HepG2 (cell line): ENCODE data around the gene TPSD1. TPM values are rescaled to one million over a fixed set of nuclear protein-coding genes. Genes with fewer than 3 reads are reported as not detected.
A peak's percentile ranks its signal among the peaks of the same experiment; 100 is the strongest.

Experiments
- AGO1 ChIP-seq: fragments of 200-400 bp; formaldehyde crosslinking; IDR thresholded peaks from 2 replicates; pipeline ENCODE4 v1.6.1; 2017; ENCODE audit warnings: mild to moderate bottlenecking, low read depth, low read length, moderate library complexity; ENCODE audit not compliant: poor library complexity, severe bottlenecking
- GATAD2A ChIP-seq: IDR thresholded peaks from 2 replicates; pipeline ENCODE4 v1.6.1; 2016
- HIVEP1 ChIP-seq: sonication (generic); formaldehyde crosslinking; IDR thresholded peaks from 2 replicates; pipeline ENCODE4 v1.4.0; 2020; ENCODE audit warnings: mild to moderate bottlenecking, missing genetic modification reagents
- HNRNPK ChIP-seq: fragments of 200-400 bp; formaldehyde crosslinking; IDR thresholded peaks from 2 replicates; pipeline ENCODE4 v1.6.1; 2018; ENCODE audit warnings: low read length, low read depth, moderate library complexity, mild to moderate bottlenecking; ENCODE audit not compliant: poor library complexity, severe bottlenecking
- IRF2 ChIP-seq: IDR thresholded peaks from 2 replicates; pipeline ENCODE4 v1.6.1; 2018; ENCODE audit warnings: missing genetic modification reagents, missing compliant biosample characterization
- MED8 ChIP-seq: sonication (generic); formaldehyde crosslinking; IDR thresholded peaks from 2 replicates; pipeline ENCODE4 v1.8.1; 2023; ENCODE audit warnings: mild to moderate bottlenecking, missing genetic modification reagents; ENCODE audit not compliant: insufficient replicate concordance
- PAXIP1 ChIP-seq: sonication (generic); formaldehyde crosslinking; conservative IDR thresholded peaks from 2 replicates; pipeline ENCODE4 v1.4.0; 2020; ENCODE audit warnings: mild to moderate bottlenecking, missing genetic modification reagents, moderate library complexity
- PHF20 ChIP-seq: sonication (generic); formaldehyde crosslinking; IDR thresholded peaks from 2 replicates; pipeline ENCODE4 v1.5.0; 2020; ENCODE audit warnings: mild to moderate bottlenecking, missing genetic modification reagents
- POLR2G ChIP-seq: fragments of 200-400 bp; formaldehyde crosslinking; IDR thresholded peaks from 2 replicates; pipeline ENCODE4 v1.6.1; 2018; ENCODE audit warnings: mild to moderate bottlenecking, low read depth, low read length, moderate library complexity
- RAD21 ChIP-seq: fragments of 450-650 bp; formaldehyde crosslinking; IDR thresholded peaks from 2 replicates; pipeline ENCODE4 v1.5.0; 2020; ENCODE audit warnings: mild to moderate bottlenecking
- SP4 ChIP-seq: sonication (generic); formaldehyde crosslinking; IDR thresholded peaks from 2 replicates; pipeline ENCODE4 v1.8.1; 2023; ENCODE audit warnings: mild to moderate bottlenecking, missing genetic modification reagents
- TCF12 ChIP-seq, 2 experiments: fragments of 450-650 bp in 1 of 2; sonication (generic) in 1 of 2; formaldehyde crosslinking in 1 of 2; IDR thresholded peaks; 2 replicates each; pipeline versions ENCODE4 v1.6.1 to v1.8.0; 2017 to 2022; ENCODE audit warnings: antibody characterized with exemption in 1 of 2, mild to moderate bottlenecking in 1 of 2, missing genetic modification reagents in 1 of 2, moderate library complexity in 1 of 2
- ZMYM3 ChIP-seq: sonication (generic); formaldehyde crosslinking; IDR thresholded peaks from 2 replicates; pipeline ENCODE4 v1.5.1; 2020; ENCODE audit warnings: mild to moderate bottlenecking, missing genetic modification reagents
- ZNF781 ChIP-seq: sonication (generic); formaldehyde crosslinking; IDR thresholded peaks from 2 replicates; pipeline ENCODE4 v1.5.1; 2020; ENCODE audit warnings: borderline replicate concordance, mild to moderate bottlenecking, missing genetic modification reagents; ENCODE audit errors: not compliant biosample characterization
- ZNF790 ChIP-seq: sonication (generic); formaldehyde crosslinking; IDR thresholded peaks from 2 replicates; pipeline ENCODE4 v1.8.0; 2022; ENCODE audit warnings: missing genetic modification reagents, mild to moderate bottlenecking, borderline replicate concordance
- polyA plus RNA-seq, 8 experiments: library from polyadenylated mRNA; depleted of rRNA in 3 of 8; stranded (reverse) in 7 of 8; unstranded in 1 of 8; fragments of >200 nt; fragmentation: Illumina TruSeq in 4 of 8; extraction: Trizol in 4 of 8; gene quantifications; 2 replicates each; pipeline versions ENCODE4 v1.2.1 to v1.2.3, GENCODE V29; 2011 to 2016; ENCODE audit warnings: low read depth in 4 of 8, missing spikeins in 1 of 8, mixed read lengths in 1 of 8; ENCODE audit not compliant: insufficient read depth in 1 of 8
- total RNA-seq, 5 experiments: library from RNA; depleted of rRNA; stranded (reverse); fragments of >200 nt; fragmentation: Illumina TruSeq; extraction: Trizol; gene quantifications; 2 replicates each; pipeline ENCODE4 v1.2.3, GENCODE V29; 2016; ENCODE audit warnings: low read depth in 1 of 5
- TF ChIP-seq, protein P1 (sequence below), 2 experiments: sonication (generic) in 1 of 2; formaldehyde crosslinking in 1 of 2; IDR thresholded peaks; 2 replicates each; pipeline versions ENCODE4 v1.4.0 to v1.6.1; 2018 to 2020; ENCODE audit warnings: missing genetic modification reagents in 2 of 2, borderline replicate concordance in 1 of 2, low read depth in 1 of 2, mild to moderate bottlenecking in 1 of 2, missing biosample characterization in 1 of 2
- TF ChIP-seq, protein P2 (sequence below): IDR thresholded peaks from 2 replicates; pipeline ENCODE4 v1.6.1; 2016; ENCODE audit warnings: low read depth, control low read depth
- TF ChIP-seq, protein P3 (sequence below): sonication (generic); formaldehyde crosslinking; IDR thresholded peaks from 2 replicates; pipeline ENCODE4 v1.4.0; 2020; ENCODE audit warnings: missing genetic modification reagents

The TPSD1 gene
- total and polyA plus RNA-seq, 2 of the 13 experiments (the other 11 are each of a cell fraction or from before 2014, with no cell fraction given) = not detected

DNA sequence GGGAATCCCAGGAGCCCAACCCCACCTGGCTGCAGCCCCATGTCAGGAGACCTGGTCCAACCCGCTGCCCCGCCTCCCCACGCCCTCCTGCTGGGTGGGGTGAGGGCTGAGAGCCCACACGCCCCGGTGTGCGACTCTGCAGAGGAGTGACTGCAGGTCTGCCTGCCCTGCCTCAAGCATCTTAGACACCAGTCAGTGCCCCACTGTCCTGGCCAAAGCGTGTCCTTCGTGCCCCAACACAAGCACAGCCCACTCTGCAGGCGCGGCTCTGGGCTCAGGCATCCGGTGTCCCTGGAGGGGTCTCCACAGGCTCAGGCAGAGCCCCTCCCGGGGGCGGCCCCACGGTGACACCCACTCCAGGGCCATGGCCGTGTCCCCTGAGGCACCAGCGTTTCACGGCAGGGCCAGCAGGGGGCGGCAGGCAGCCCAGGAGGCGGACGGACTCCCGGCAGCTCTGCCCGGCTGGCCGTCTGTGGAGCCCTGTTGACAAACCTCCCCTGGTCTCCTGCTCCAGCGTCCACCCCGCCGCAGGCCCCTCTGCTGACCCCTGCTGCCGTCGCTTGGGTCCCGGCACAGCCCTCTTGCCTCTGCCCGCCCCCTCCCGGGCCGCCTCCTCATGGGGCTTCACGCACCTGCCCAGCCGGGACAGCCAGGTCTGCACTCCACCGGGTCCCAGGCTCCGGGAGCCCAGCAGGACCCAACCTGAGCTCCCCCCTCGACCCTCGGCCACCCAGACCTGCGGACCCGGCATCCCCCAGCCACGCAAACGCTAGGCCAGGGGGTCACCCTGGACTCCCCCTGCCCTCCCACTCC, 45.0 kb downstream of the TPSD1 start (continued):
- TF ChIP-seq, protein P1, sequence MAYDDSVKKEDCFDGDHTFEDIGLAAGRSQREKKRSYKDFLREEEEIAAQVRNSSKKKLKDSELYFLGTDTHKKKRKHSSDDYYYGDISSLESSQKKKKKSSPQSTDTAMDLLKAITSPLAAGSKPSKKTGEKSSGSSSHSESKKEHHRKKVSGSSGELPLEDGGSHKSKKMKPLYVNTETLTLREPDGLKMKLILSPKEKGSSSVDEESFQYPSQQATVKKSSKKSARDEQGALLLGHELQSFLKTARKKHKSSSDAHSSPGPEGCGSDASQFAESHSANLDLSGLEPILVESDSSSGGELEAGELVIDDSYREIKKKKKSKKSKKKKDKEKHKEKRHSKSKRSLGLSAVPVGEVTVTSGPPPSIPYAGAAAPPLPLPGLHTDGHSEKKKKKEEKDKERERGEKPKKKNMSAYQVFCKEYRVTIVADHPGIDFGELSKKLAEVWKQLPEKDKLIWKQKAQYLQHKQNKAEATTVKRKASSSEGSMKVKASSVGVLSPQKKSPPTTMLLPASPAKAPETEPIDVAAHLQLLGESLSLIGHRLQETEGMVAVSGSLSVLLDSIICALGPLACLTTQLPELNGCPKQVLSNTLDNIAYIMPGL (CRISPR knock-in tag; IDR thresholded peaks at IDR 0.05; ENCODE audit: borderline replicate concordance in 1 of 2, low read depth in 1 of 2) = peak; percentile 67 to 77; a peak in 3 of 4 replicates
- TF ChIP-seq PAXIP1 (CRISPR knock-in tag) = no peak
- no peak for TF ChIP-seq HNRNPK
- peak; percentile 56; the same call in 1 of the 2 replicates for TF ChIP-seq SP4
- no peak for TF ChIP-seq TCF12 (IDR thresholded peaks at IDR 0.05)
- 0 out of 2 replicates have a peak, but pooled peaks have one; percentile 22 for TF ChIP-seq TCF12 (CRISPR knock-in tag; IDR thresholded peaks at IDR 0.05)
- 0 out of 2 replicates have a peak, but pooled peaks have one; percentile 36 for TF ChIP-seq ZNF790 (CRISPR knock-in tag)
- 0 out of 2 replicates have a peak, but pooled peaks have one; percentile 14 for TF ChIP-seq PHF20 (CRISPR knock-in tag)
- TF ChIP-seq GATAD2A (CRISPR knock-in tag) = peak; percentile 40; the same call in 1 of the 2 replicates
- TF ChIP-seq AGO1 = no peak
- TF ChIP-seq, protein P2, sequence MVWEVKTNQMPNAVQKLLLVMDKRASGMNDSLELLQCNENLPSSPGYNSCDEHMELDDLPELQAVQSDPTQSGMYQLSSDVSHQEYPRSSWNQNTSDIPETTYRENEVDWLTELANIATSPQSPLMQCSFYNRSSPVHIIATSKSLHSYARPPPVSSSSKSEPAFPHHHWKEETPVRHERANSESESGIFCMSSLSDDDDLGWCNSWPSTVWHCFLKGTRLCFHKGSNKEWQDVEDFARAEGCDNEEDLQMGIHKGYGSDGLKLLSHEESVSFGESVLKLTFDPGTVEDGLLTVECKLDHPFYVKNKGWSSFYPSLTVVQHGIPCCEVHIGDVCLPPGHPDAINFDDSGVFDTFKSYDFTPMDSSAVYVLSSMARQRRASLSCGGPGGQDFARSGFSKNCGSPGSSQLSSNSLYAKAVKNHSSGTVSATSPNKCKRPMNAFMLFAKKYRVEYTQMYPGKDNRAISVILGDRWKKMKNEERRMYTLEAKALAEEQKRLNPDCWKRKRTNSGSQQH (CRISPR knock-in tag) = 0 out of 2 replicates have a peak, but pooled peaks have one; percentile 20
- TF ChIP-seq, protein P3, sequence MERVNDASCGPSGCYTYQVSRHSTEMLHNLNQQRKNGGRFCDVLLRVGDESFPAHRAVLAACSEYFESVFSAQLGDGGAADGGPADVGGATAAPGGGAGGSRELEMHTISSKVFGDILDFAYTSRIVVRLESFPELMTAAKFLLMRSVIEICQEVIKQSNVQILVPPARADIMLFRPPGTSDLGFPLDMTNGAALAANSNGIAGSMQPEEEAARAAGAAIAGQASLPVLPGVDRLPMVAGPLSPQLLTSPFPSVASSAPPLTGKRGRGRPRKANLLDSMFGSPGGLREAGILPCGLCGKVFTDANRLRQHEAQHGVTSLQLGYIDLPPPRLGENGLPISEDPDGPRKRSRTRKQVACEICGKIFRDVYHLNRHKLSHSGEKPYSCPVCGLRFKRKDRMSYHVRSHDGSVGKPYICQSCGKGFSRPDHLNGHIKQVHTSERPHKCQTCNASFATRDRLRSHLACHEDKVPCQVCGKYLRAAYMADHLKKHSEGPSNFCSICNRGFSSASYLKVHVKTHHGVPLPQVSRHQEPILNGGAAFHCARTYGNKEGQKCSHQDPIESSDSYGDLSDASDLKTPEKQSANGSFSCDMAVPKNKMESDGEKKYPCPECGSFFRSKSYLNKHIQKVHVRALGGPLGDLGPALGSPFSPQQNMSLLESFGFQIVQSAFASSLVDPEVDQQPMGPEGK (CRISPR knock-in tag) = peak; percentile 92
- no peak for TF ChIP-seq POLR2G
- peak; percentile 56; the same call in 1 of the 2 replicates for TF ChIP-seq RAD21 (CRISPR knock-in tag)
- TF ChIP-seq MED8 (CRISPR knock-in tag) = no peak
- 0 out of 2 replicates have a peak, but pooled peaks have one; percentile 32 for TF ChIP-seq HIVEP1 (CRISPR knock-in tag)
- peak; percentile 70; the same call in 1 of the 2 replicates for TF ChIP-seq ZMYM3
- TF ChIP-seq IRF2 (CRISPR knock-in tag) = 0 out of 2 replicates have a peak, but pooled peaks have one; percentile 40
- TF ChIP-seq ZNF781 = peak; percentile 25
